IMR-90 (cell line): ENCODE results near the gene ABI3BP. TPM values are rescaled to one million over a fixed set of nuclear protein-coding genes. Genes with fewer than 3 reads are reported as not detected.

Source experiments
- ATAC-seq: fragments of 200-7000 bp; cut with Tn5 transposase; 2 replicates; pipeline ENCODE4 v1.9.1; 2020; ENCODE audit warnings: low read depth, mild to moderate bottlenecking, moderate library complexity
- BruUV-seq: library from RNA; stranded (reverse); fragments of 400-500 nt; replicated peaks from 2 replicates; lab custom pipeline; 2021; lab: Mats Ljungman, UMichigan
- CTCF ChIA-PET: fragments of 300-600 bp; formaldehyde crosslinking; extraction: SDS; loops from one replicate; lab custom pipeline; 2021; ENCODE audit warnings: antibody characterized with exemption; lab: Yijun Ruan, JAX
- POLR2A ChIA-PET: fragments of 300-600 bp; sonication (Branson Sonifier 250); formaldehyde crosslinking; loops from one replicate; lab custom pipeline; 2022; ENCODE audit warnings: antibody characterized with exemption; ENCODE audit not compliant: unreplicated experiment; lab: Charles Lee
- DNase-seq: peaks from one replicate; pipeline ENCODE4 v3.0.0; 2013
- H2AFZ ChIP-seq: replicated peaks from 2 replicates; pipeline ENCODE3; 2013; ENCODE audit warnings: low read length, mild to moderate bottlenecking; ENCODE audit not compliant: poor library complexity
- H2AK5ac ChIP-seq: 2 replicates; pipeline ENCODE4 v1.6.1; 2013; ENCODE audit warnings: low read depth, low read length, inconsistent platforms
- H2AK9ac ChIP-seq: replicated peaks from 2 replicates; pipeline ENCODE3; 2013; ENCODE audit warnings: mild to moderate bottlenecking, low read depth, low read length, moderate library complexity; ENCODE audit not compliant: poor library complexity
- H2BK120ac ChIP-seq: 2 replicates; pipeline ENCODE4 v1.6.1; 2013; ENCODE audit warnings: low read depth, low read length, inconsistent platforms
- H2BK15ac ChIP-seq: 3 replicates; pipeline ENCODE4 v1.6.1; 2013; ENCODE audit warnings: low read depth, low read length, inconsistent platforms
- H2BK20ac ChIP-seq: 2 replicates; pipeline ENCODE4 v1.6.1; 2013; ENCODE audit warnings: low read depth, mild to moderate bottlenecking, inconsistent platforms, low read length, moderate library complexity
- H2BK5ac ChIP-seq: 2 replicates; pipeline ENCODE4 v1.6.1; 2013; ENCODE audit warnings: mild to moderate bottlenecking, low read depth, low read length, inconsistent platforms; ENCODE audit not compliant: poor library complexity, severe bottlenecking
- H3K14ac ChIP-seq: replicated peaks from 2 replicates; pipeline ENCODE4 v1.6.1; 2013; ENCODE audit warnings: low read depth, low read length, inconsistent platforms
- H3K18ac ChIP-seq: 2 replicates; pipeline ENCODE4 v1.6.1; 2013; ENCODE audit warnings: low read depth, low read length, control low read depth
- H3K23ac ChIP-seq: 2 replicates; pipeline ENCODE4 v1.6.1; 2013; ENCODE audit warnings: low read depth, low read length, inconsistent platforms
- H3K27ac ChIP-seq: 2 replicates; pipeline ENCODE4 v1.5.1; 2013; ENCODE audit warnings: mild to moderate bottlenecking, control low read depth, low read length; ENCODE audit not compliant: insufficient read depth
- H3K27me3 ChIP-seq: 2 replicates; pipeline ENCODE4 v1.6.1; 2013; ENCODE audit warnings: low read length; ENCODE audit not compliant: control insufficient read depth, insufficient read depth
- H3K36me3 ChIP-seq: 2 replicates; pipeline ENCODE4 v1.6.1; 2013; ENCODE audit warnings: low read length, mixed read lengths; ENCODE audit not compliant: control insufficient read depth, insufficient read depth
- H3K4ac ChIP-seq: 2 replicates; pipeline ENCODE4 v1.6.1; 2013; ENCODE audit warnings: low read depth, low read length, inconsistent platforms
- H3K4me1 ChIP-seq: 2 replicates; pipeline ENCODE4 v1.6.1; 2013; ENCODE audit warnings: low read length, mixed read lengths; ENCODE audit not compliant: control insufficient read depth, insufficient read depth
- H3K4me2 ChIP-seq: 2 replicates; pipeline ENCODE4 v1.6.1; 2013; ENCODE audit warnings: low read depth, mild to moderate bottlenecking, control low read depth, low read length, moderate library complexity
- H3K4me3 ChIP-seq: 2 replicates; pipeline ENCODE4 v1.5.1; 2013; ENCODE audit warnings: low read depth, mild to moderate bottlenecking, control low read depth, low read length, moderate library complexity; ENCODE audit not compliant: insufficient read depth
- H3K56ac ChIP-seq: 2 replicates; pipeline ENCODE4 v1.6.1; 2013; ENCODE audit warnings: low read length, inconsistent platforms; ENCODE audit not compliant: insufficient read depth; ENCODE audit errors: extremely low read depth
- H3K79me1 ChIP-seq, 2 experiments: 2 replicates each; pipeline ENCODE4 v1.6.1; 2013; ENCODE audit warnings: low read length in 2 of 2, inconsistent platforms in 1 of 2, low read depth in 1 of 2
- H3K9ac ChIP-seq: 2 replicates; pipeline ENCODE4 v1.6.1; 2013; ENCODE audit warnings: low read depth, low read length, control low read depth
- H3K9me1 ChIP-seq: 2 replicates; pipeline ENCODE4 v1.6.1; 2013; ENCODE audit warnings: low read length, inconsistent platforms; ENCODE audit not compliant: insufficient read depth
- H3K9me3 ChIP-seq: 2 replicates; pipeline ENCODE4 v1.6.1; 2013; ENCODE audit warnings: low read length; ENCODE audit not compliant: control insufficient read depth, insufficient read depth
- H4K20me1 ChIP-seq: 2 replicates; pipeline ENCODE4 v1.6.1; 2013; ENCODE audit warnings: low read length, inconsistent platforms; ENCODE audit not compliant: insufficient read depth
- H4K5ac ChIP-seq: 2 replicates; pipeline ENCODE4 v1.6.1; 2013; ENCODE audit warnings: mild to moderate bottlenecking, low read depth, low read length, control low read depth
- H4K8ac ChIP-seq, 2 experiments: 2 replicates each; pipeline ENCODE4 v1.6.1; 2013; ENCODE audit warnings: low read depth in 2 of 2, low read length in 2 of 2, control low read depth in 1 of 2, inconsistent platforms in 1 of 2
- H4K91ac ChIP-seq: 2 replicates; pipeline ENCODE4 v1.6.1; 2013; ENCODE audit warnings: low read depth, low read length, inconsistent platforms; ENCODE audit not compliant: insufficient read depth
- BHLHE40 ChIP-seq: fragments of 150-350 bp; IDR thresholded peaks from 2 replicates; pipeline ENCODE4 v1.6.1; 2016; ENCODE audit warnings: mild to moderate bottlenecking, low read depth, low read length
- CEBPB ChIP-seq: IDR thresholded peaks from 2 replicates; pipeline ENCODE4 v1.6.1; 2012; ENCODE audit warnings: low read depth, low read length, improper control_type of control experiment
- CHD1 ChIP-seq: IDR thresholded peaks from 2 replicates; pipeline ENCODE4 v1.6.1; 2012; ENCODE audit warnings: low read depth, low read length, improper control_type of control experiment
- FOS ChIP-seq: fragments of 150-350 bp; IDR thresholded peaks from 2 replicates; pipeline ENCODE4 v1.6.1; 2016; ENCODE audit warnings: low read depth, low read length
- MAFK ChIP-seq: IDR thresholded peaks from 2 replicates; pipeline ENCODE4 v1.6.1; 2012; ENCODE audit warnings: low read depth, low read length, improper control_type of control experiment
- MAZ ChIP-seq: IDR thresholded peaks from 2 replicates; pipeline ENCODE4 v1.6.1; 2012; ENCODE audit warnings: low read depth, mild to moderate bottlenecking, low read length, improper control_type of control experiment, moderate library complexity, borderline replicate concordance
- MXI1 ChIP-seq: IDR thresholded peaks from 2 replicates; pipeline ENCODE4 v1.6.1; 2012; ENCODE audit warnings: low read depth, mild to moderate bottlenecking, low read length, moderate library complexity, borderline replicate concordance
- NFE2L2 ChIP-seq: fragments of 150-350 bp; IDR thresholded peaks from 2 replicates; pipeline ENCODE4 v1.6.1; 2016; ENCODE audit warnings: low read depth, mild to moderate bottlenecking, low read length
- POLR2A ChIP-seq: IDR thresholded peaks from 2 replicates; pipeline ENCODE4 v1.6.1; 2012; ENCODE audit warnings: mild to moderate bottlenecking, low read depth, low read length
- RAD21 ChIP-seq: IDR thresholded peaks from 2 replicates; pipeline ENCODE4 v1.6.1; 2012; ENCODE audit warnings: low read length, improper control_type of control experiment
- RCOR1 ChIP-seq: IDR thresholded peaks from 2 replicates; pipeline ENCODE4 v1.6.1; 2012; ENCODE audit warnings: mild to moderate bottlenecking, low read length, improper control_type of control experiment; ENCODE audit not compliant: insufficient replicate concordance
- RFX5 ChIP-seq: IDR thresholded peaks from 2 replicates; pipeline ENCODE4 v1.8.0; 2012; ENCODE audit warnings: low read depth, mild to moderate bottlenecking, low read length, moderate library complexity
- SMC3 ChIP-seq: fragments of 150-350 bp; IDR thresholded peaks from 2 replicates; pipeline ENCODE4 v1.6.1; 2016; ENCODE audit warnings: low read depth, mild to moderate bottlenecking, antibody characterized with exemption, low read length, moderate library complexity
- WGBS, 2 experiments: methylation state at CpG; one replicate each; pipeline versions ENCODE4 v1.1.5 to v1.1.7; 2013; ENCODE audit warnings: missing lambda C conversion rate in 2 of 2; ENCODE audit not compliant: insufficient read length in 1 of 2; ENCODE audit errors: extremely low coverage in 2 of 2; 5-methylcytosine and 5-hydroxymethylcytosine counted together
- dilution Hi-C: fragments of 300-500 bp; cut with HindIII; formaldehyde crosslinking; loops from one replicate; pipeline ENCODE4 v1.14.3; 2018; ENCODE audit warnings: low sequenced_read_pairs; ENCODE audit not compliant: unreplicated experiment
- in situ Hi-C: fragments of 300-500 bp; cut with MboI; formaldehyde crosslinking; loops from 3 replicates; pipeline ENCODE4 v1.14.3; 2019; ENCODE audit warnings: low sequenced_read_pairs, inconsistent platforms, mixed read lengths
- intact Hi-C: fragments of 100-400 bp; cut with micrococcal nuclease; formaldehyde crosslinking; loops from 2 replicates; pipeline ENCODE4 v1.10.0; 2022
- polyA plus RNA-seq, 3 experiments: library from polyadenylated mRNA; depleted of rRNA; stranded (reverse); fragments of >200 nt; gene quantifications; 2 replicates each; pipeline ENCODE4 v1.2.3, GENCODE V29; 2012; ENCODE audit warnings: low replicate concordance in 1 of 3
- total RNA-seq: library from RNA; depleted of rRNA; stranded (reverse); fragments of >200 nt; gene quantifications from 2 replicates; pipeline ENCODE4 v1.2.3, GENCODE V29; 2012
- TF ChIP-seq, protein P1 (sequence below): fragments of 150-350 bp; IDR thresholded peaks from 2 replicates; pipeline ENCODE4 v1.6.1; 2017; ENCODE audit warnings: mild to moderate bottlenecking, antibody characterized with exemption, low read length, low read depth
- TF ChIP-seq, protein P2 (sequence below): fragments of 150-350 bp; IDR thresholded peaks from 2 replicates; pipeline ENCODE4 v1.6.1; 2016; ENCODE audit warnings: low read depth, mild to moderate bottlenecking, low read length, moderate library complexity, borderline replicate concordance
- TF ChIP-seq, protein P3 (sequence below): conservative IDR thresholded peaks from 2 replicates; pipeline ENCODE4 v1.5.1; 2012; ENCODE audit warnings: mild to moderate bottlenecking, low read depth, low read length, improper control_type of control experiment

ABI3BP gene
- total and polyA plus RNA-seq, 2 of the 4 experiments (the other 2 are of a cell fraction), result 3.0 to 26.7 TPM

GRCh38 chr3:100932491-100932890, 60.7 kb downstream of the ABI3BP start:
- H2BK5ac ChIP-seq, result no peak overlapping the region
- no peak overlapping the region for H4K91ac ChIP-seq
- H3K4me1 ChIP-seq, result no peaks in the 10 kb centered on the region
- no peaks in the 10 kb centered on the region for H4K20me1 ChIP-seq
- no peak overlapping the region for H3K4ac ChIP-seq
- no peak overlapping the region for H3K14ac ChIP-seq
- no peak overlapping the region for H4K5ac ChIP-seq
- no peak overlapping the region for H2AK5ac ChIP-seq
- H3K23ac ChIP-seq, result no peak overlapping the region
- no peaks in the 10 kb centered on the region for H3K36me3 ChIP-seq
- H3K9ac ChIP-seq, result no peak overlapping the region
- H3K4me3 ChIP-seq, result no peak overlapping the region
- ChIA-PET POLR2A (no interaction called here), CTCF (no interaction called here)
- H3K18ac ChIP-seq, result no peak overlapping the region
- H3K56ac ChIP-seq, result no peak overlapping the region
- intact Hi-C loops (no loop called here), dilution Hi-C loops (no loop called here), in situ Hi-C loops (no loop called here)
- BruUV-seq, result no TSS peak
- H2BK20ac ChIP-seq, result no peak overlapping the region
- TF ChIP-seq NFE2L2 (no peak), RAD21 (no peak), BHLHE40 (no peak), CHD1 (no peak), MAZ (no peak), MAFK (no peak), RFX5 (no peak), MXI1 (no peak), CEBPB (no peak), RCOR1 (no peak), SMC3 (no peak), POLR2A (no peak), FOS (no peak)
- TF ChIP-seq, protein P1, sequence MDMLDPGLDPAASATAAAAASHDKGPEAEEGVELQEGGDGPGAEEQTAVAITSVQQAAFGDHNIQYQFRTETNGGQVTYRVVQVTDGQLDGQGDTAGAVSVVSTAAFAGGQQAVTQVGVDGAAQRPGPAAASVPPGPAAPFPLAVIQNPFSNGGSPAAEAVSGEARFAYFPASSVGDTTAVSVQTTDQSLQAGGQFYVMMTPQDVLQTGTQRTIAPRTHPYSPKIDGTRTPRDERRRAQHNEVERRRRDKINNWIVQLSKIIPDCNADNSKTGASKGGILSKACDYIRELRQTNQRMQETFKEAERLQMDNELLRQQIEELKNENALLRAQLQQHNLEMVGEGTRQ, result no peak
- TF ChIP-seq, protein P2, sequence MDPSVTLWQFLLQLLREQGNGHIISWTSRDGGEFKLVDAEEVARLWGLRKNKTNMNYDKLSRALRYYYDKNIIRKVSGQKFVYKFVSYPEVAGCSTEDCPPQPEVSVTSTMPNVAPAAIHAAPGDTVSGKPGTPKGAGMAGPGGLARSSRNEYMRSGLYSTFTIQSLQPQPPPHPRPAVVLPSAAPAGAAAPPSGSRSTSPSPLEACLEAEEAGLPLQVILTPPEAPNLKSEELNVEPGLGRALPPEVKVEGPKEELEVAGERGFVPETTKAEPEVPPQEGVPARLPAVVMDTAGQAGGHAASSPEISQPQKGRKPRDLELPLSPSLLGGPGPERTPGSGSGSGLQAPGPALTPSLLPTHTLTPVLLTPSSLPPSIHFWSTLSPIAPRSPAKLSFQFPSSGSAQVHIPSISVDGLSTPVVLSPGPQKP, result no peak
- TF ChIP-seq, protein P3, sequence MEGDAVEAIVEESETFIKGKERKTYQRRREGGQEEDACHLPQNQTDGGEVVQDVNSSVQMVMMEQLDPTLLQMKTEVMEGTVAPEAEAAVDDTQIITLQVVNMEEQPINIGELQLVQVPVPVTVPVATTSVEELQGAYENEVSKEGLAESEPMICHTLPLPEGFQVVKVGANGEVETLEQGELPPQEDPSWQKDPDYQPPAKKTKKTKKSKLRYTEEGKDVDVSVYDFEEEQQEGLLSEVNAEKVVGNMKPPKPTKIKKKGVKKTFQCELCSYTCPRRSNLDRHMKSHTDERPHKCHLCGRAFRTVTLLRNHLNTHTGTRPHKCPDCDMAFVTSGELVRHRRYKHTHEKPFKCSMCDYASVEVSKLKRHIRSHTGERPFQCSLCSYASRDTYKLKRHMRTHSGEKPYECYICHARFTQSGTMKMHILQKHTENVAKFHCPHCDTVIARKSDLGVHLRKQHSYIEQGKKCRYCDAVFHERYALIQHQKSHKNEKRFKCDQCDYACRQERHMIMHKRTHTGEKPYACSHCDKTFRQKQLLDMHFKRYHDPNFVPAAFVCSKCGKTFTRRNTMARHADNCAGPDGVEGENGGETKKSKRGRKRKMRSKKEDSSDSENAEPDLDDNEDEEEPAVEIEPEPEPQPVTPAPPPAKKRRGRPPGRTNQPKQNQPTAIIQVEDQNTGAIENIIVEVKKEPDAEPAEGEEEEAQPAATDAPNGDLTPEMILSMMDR, result no peak
- no peaks in the 10 kb centered on the region for H3K27me3 ChIP-seq
- H3K27ac ChIP-seq, result no peak overlapping the region
- no peaks in the 10 kb centered on the region for H3K9me1 ChIP-seq
- no peaks in the 10 kb centered on the region for H3K79me1 ChIP-seq
- ATAC-seq (no peak), DNase-seq (peak; percentile 28)
- H3K9me3 ChIP-seq, result no peaks in the 10 kb centered on the region
- H3K4me2 ChIP-seq, result no peak overlapping the region
- H4K8ac ChIP-seq, result no peak overlapping the region
- no peak overlapping the region for H2BK15ac ChIP-seq
- no peak overlapping the region for H2AK9ac ChIP-seq
- no peak overlapping the region for H2BK120ac ChIP-seq
- H2AFZ ChIP-seq, result no peak overlapping the region
- no CpG with 5 or more reads among the region's 4 CpGs for WGBS, 2 experiments
